ENCODE data around the gene TRMT1.
A peak's percentile ranks its signal among the peaks of the same experiment; 100 is the strongest.
"Not testable (repeated sequence)": the region's sequence is repeated elsewhere in the genome, so short reads cannot be mapped to it uniquely, and the experiment has no call there.

Gene TRMT1

DNA sequence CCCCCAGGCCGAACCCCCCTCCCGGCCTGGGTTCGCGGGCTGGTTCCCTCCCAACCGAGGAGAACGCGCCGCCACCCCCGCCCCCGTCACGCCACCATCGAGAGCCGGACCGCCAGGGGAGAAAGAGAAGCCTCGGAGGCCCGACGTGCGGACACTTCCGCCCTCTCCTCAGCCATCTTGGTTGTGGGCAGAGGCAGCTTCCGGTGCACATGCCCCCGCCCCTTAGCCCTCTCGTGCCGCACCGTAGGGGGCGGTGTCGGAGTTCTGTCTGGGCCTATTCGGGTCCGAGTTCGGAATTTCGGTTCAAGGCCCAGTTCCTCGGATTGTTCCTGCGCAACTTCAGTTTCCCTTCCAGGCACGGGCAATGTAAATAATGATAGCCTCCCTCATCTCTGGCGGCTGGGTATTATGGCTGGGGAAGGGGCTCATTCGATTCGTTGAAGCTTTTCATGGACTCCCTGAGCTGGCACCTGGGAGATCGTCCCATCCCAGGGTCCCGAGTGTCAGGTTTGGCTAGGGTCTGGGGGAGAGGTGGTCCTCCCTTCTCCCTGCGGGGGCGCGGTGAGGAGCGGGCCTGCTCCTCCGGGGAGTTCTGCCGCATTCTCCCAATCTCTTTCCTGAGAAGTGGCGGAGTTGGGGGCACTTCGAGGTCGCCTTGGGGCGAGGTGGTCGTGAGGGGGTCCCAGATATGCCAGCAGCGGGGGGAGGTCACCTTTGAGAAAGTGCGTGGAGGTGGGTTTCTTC, 33.8 kb upstream of the TRMT1 start, which contains the start of the genes IER2 and STX10:
Gene IER2, plus strand, starts transcription at position 225 of the 744 bp plus-strand sequence. CDS start 2,776 bp downstream, outside the sequence.
Gene STX10, minus strand, starts transcription at position 189 of the 744 bp plus-strand sequence. CDS start 202 bp downstream, outside the sequence.
- DNase-seq = peak; percentile 94

- peak; percentile 29 for DNase-seq
Observed at GRCh38 chr19:13149628-13150186, 33.2 kb upstream of the TRMT1 start.

GRCh38 chr19:13149173-13149627, 32.7 kb upstream of the TRMT1 start:
- DNase-seq = not testable (repeated sequence)

DNA sequence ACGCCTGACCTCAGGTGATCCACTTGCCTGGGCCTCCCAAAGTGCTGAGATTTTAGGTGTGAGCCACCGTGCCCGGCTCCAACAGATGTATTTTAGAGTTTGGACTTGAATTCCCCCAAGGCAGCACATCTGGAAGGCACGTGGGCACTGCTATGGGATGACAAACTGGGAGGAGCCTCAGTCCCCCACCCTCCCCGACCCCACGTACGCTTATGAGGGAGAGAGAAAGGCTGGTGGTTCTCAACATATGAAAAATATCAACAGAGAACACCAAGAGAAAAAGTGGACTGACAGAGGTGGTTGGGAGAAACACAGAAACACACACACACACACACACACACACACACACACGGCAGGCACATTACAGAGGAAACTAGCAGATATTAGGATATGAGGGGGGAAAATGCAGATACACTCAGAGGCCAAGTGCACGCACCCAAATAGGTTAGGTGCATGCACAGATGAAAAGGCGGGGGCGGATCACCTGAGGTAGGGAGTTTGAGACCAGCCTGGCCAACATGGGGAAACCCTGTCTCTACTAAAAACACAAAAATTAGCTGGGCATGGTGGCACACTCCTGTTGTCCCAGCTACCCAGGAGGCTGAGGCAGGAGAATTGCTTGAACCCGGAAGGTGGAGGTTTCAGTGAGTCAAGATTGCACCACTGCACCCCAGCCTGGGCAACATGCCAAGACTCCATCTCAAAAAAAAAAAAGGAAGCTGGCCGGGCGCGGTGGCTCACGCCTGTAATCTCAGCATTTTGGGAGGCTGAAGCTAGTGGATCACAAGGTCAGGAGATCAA, 30.4 kb upstream of the TRMT1 start:
- no peak for DNase-seq

GRCh38 chr19:13139633-13140311, 23.2 kb upstream of the TRMT1 start:
- no peak for DNase-seq

GRCh38 chr19:13138916-13139198, 22.3 kb upstream of the TRMT1 start:
- no peak for DNase-seq

DNA sequence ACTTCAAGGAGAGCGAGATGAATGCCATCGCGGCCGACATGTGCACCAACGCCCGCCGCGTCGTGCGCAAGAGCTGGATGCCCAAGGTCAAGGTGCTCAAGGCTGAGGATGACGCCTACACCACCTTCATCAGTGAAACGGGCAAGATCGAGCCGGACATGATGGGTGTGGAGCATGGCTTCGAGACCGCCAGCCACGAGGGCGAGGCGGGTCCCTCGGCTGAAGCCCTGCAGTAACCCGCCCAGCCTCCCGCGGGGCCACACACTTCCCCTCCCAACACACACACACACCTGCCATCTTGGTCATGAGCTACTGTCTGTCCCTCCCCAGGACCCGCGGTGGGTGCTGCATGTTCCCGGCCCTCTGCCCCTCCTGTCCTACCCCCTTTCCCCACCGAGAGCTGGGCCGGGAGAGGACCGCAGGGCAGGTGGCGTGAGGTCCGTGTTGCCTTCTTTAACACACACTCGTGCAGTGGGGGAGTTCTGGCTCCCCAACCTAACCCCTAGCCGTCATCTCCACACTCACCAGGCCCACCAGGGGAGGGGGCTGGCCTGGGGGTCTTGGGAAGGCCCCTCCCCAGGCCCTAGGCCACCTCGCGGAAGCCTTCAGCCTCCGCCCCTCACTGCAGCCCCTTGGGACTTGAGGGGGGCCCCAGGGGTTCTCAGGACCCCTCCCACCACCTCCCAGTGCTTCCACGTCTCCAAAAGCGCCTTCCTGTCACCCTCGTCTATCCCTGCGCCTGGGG, 21.8 kb upstream of the TRMT1 start:
- no peak for DNase-seq

- no peak for DNase-seq
Observed at GRCh38 chr19:13137290-13137794, 20.8 kb upstream of the TRMT1 start.

DNA sequence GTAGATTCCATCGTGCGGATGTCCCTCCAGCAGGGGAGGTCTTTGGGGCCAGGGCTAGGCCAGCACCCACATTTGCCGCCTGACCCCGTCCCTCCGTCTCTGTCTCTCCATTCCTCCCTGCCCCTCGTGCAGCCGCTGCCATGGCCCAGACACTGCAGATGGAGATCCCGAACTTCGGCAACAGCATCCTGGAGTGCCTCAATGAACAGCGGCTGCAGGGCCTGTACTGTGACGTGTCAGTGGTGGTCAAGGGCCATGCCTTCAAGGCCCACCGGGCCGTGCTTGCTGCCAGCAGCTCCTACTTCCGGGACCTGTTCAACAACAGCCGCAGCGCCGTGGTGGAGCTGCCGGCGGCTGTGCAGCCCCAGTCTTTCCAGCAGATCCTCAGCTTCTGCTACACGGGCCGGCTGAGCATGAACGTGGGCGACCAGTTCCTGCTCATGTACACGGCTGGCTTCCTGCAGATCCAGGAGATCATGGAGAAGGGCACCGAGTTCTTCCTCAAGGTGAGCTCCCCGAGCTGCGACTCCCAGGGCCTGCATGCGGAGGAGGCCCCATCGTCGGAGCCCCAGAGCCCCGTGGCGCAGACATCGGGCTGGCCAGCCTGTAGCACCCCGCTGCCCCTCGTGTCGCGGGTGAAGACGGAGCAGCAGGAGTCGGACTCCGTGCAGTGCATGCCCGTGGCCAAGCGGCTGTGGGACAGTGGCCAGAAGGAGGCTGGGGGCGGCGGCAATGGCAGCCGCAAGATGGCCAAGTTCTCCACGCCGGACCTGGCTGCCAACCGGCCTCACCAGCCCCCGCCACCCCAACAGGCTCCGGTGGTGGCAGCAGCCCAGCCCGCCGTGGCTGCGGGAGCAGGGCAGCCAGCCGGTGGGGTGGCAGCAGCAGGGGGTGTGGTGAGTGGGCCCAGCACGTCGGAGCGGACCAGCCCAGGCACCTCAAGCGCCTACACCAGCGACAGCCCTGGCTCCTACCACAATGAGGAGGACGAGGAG, 18.8 kb upstream of the TRMT1 start:
- no peak for DNase-seq

- DNase-seq = no peak
Observed at GRCh38 chr19:13134626-13135025, 18.1 kb upstream of the TRMT1 start.

GRCh38 chr19:13133241-13133870, 16.8 kb upstream of the TRMT1 start:
- no peak for DNase-seq

GRCh38 chr19:13132471-13133180, 16.1 kb upstream of the TRMT1 start:
- peak; percentile 35 for DNase-seq

DNA sequence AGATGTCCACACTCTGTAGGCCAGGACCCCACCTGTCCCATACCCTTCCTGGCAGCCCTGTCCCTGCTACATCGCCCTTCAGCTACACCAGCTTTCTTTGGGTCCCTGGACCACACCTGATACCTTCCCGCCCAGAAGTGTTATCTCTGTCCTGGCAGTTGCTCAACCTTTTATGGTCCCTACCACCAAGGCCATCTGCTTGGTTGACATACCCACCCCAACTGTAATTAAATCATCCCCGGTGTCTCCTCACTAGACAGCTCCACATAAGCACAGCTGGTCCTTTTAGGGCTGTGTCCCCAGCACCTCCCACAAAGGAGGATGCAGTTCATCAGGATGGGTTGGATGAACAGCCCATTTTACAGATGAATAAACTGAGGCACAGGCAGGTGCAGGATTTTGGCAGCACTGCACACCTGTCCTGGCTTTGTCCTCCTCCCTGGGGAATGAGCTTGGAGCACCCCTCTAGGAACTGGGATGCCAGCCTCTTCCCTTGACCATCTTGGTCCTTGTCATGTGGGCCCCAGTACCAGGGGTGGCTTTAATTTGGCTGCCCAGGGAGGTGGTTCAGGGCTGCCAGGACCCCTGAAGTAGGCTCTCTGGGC, 14.4 kb upstream of the TRMT1 start:
- no peak for DNase-seq

GRCh38 chr19:13129384-13129783, 12.8 kb upstream of the TRMT1 start:
- no peak for DNase-seq

- no peak for DNase-seq
Observed at GRCh38 chr19:13128583-13128982, 12.0 kb upstream of the TRMT1 start.

- DNase-seq = no peak
Observed at GRCh38 chr19:13127811-13128575, 11.5 kb upstream of the TRMT1 start.

- no peak for DNase-seq
Observed at GRCh38 chr19:13127051-13127450, 10.5 kb upstream of the TRMT1 start.

All from activated gamma-delta T cell treated with Interleukin-2 at 50 U/mL for 16 hours (primary cell).